ENCODE results near the gene MINDY1.

The MINDY1 gene

GRCh38 chr1:151002611-151003010, 4.1 kb downstream of the MINDY1 start:
- peak overlapping the region; percentile 78 for H3K4me3 Mint-ChIP-seq
- H3K9me3 Mint-ChIP-seq, result no peaks in the 10 kb centered on the region
- H3K4me1 Mint-ChIP-seq, result peaks cover 67% of the 10 kb centered on the region
- H3K27ac Mint-ChIP-seq, result peak overlapping the region; percentile 99
- peaks cover 3% of the 10 kb centered on the region for H3K36me3 Mint-ChIP-seq
- H3K27me3 Mint-ChIP-seq, result no peaks in the 10 kb centered on the region

GRCh38 chr1:151002051-151002450, 4.7 kb downstream of the MINDY1 start:
- Mint-ChIP-seq H3K4me1 (peaks cover 62% of the 10 kb centered on the region), H3K27ac (peak overlapping the region; percentile 99), H3K4me3 (peak overlapping the region; percentile 78), H3K27me3 (no peaks in the 10 kb centered on the region), H3K9me3 (no peaks in the 10 kb centered on the region), H3K36me3 (peaks cover 3% of the 10 kb centered on the region)

GRCh38 chr1:151001602-151002001, 5.1 kb downstream of the MINDY1 start:
- Mint-ChIP-seq H3K36me3 (peaks cover 3% of the 10 kb centered on the region), H3K4me3 (peak overlapping the region; percentile 35), H3K4me1 (peaks cover 57% of the 10 kb centered on the region)

GRCh38 chr1:151000408-151000807, 6.3 kb downstream of the MINDY1 start:
- no peaks in the 10 kb centered on the region for H3K9me3 Mint-ChIP-seq
- peaks cover 3% of the 10 kb centered on the region for H3K36me3 Mint-ChIP-seq
- peaks cover 50% of the 10 kb centered on the region for H3K4me1 Mint-ChIP-seq
- peak overlapping the region; percentile 84 for H3K27ac Mint-ChIP-seq
- H3K27me3 Mint-ChIP-seq, result no peaks in the 10 kb centered on the region
- no peak overlapping the region for H3K4me3 Mint-ChIP-seq

More at GRCh38 chr1:151001602-151002001, 5.1 kb downstream of the MINDY1 start:
- Mint-ChIP-seq H3K9me3 (no peaks in the 10 kb centered on the region), H3K27ac (peak overlapping the region; percentile 87), H3K27me3 (no peaks in the 10 kb centered on the region)

- Mint-ChIP-seq H3K27ac (peak overlapping the region; percentile 84), H3K4me1 (peaks cover 49% of the 10 kb centered on the region), H3K36me3 (peaks cover 3% of the 10 kb centered on the region), H3K4me3 (no peak overlapping the region), H3K9me3 (no peaks in the 10 kb centered on the region), H3K27me3 (no peaks in the 10 kb centered on the region)
Observed at GRCh38 chr1:150999926-151000325, 6.8 kb downstream of the MINDY1 start.

- no peaks in the 10 kb centered on the region for H3K9me3 Mint-ChIP-seq
- no peak overlapping the region for H3K27ac Mint-ChIP-seq
- H3K4me1 Mint-ChIP-seq, result peaks cover 46% of the 10 kb centered on the region
Observed at GRCh38 chr1:150999051-150999674, 7.5 kb downstream of the MINDY1 start.

GRCh38 chr1:150997949-150998348, 8.8 kb downstream of the MINDY1 start:
- Mint-ChIP-seq H3K9me3 (no peaks in the 10 kb centered on the region), H3K27ac (no peak overlapping the region), H3K27me3 (no peaks in the 10 kb centered on the region), H3K4me1 (peaks cover 39% of the 10 kb centered on the region), H3K36me3 (peaks cover 3% of the 10 kb centered on the region), H3K4me3 (no peak overlapping the region)

More at GRCh38 chr1:150999051-150999674, 7.5 kb downstream of the MINDY1 start:
- Mint-ChIP-seq H3K36me3 (peaks cover 3% of the 10 kb centered on the region), H3K27me3 (no peaks in the 10 kb centered on the region), H3K4me3 (no peak overlapping the region)

GRCh38 chr1:150997126-150997872, 9.4 kb downstream of the MINDY1 start:
- Mint-ChIP-seq H3K27me3 (no peaks in the 10 kb centered on the region), H3K27ac (peak overlapping the region; percentile 80), H3K4me1 (peaks cover 33% of the 10 kb centered on the region), H3K36me3 (peaks cover 3% of the 10 kb centered on the region), H3K4me3 (no peak overlapping the region), H3K9me3 (no peaks in the 10 kb centered on the region)

GRCh38 chr1:150995896-150996295, 10.8 kb downstream of the MINDY1 start:
- H3K27me3 Mint-ChIP-seq, result no peaks in the 10 kb centered on the region

GRCh38 chr1:150995460-150995859, 11.2 kb downstream of the MINDY1 start:
- peaks cover 15% of the 10 kb centered on the region for H3K4me1 Mint-ChIP-seq
- no peak overlapping the region for H3K4me3 Mint-ChIP-seq
- no peaks in the 10 kb centered on the region for H3K36me3 Mint-ChIP-seq
- H3K27me3 Mint-ChIP-seq, result no peaks in the 10 kb centered on the region
- H3K9me3 Mint-ChIP-seq, result no peaks in the 10 kb centered on the region
- H3K27ac Mint-ChIP-seq, result peak overlapping the region; percentile 8

More at GRCh38 chr1:150995896-150996295, 10.8 kb downstream of the MINDY1 start:
- Mint-ChIP-seq H3K4me3 (no peak overlapping the region), H3K4me1 (peaks cover 19% of the 10 kb centered on the region), H3K9me3 (no peaks in the 10 kb centered on the region), H3K27ac (peak overlapping the region; percentile 52), H3K36me3 (peaks cover 3% of the 10 kb centered on the region)

GRCh38 chr1:150994248-150994647, 12.5 kb downstream of the MINDY1 start:
- H3K36me3 Mint-ChIP-seq, result no peaks in the 10 kb centered on the region
- H3K4me3 Mint-ChIP-seq, result no peak overlapping the region
- H3K27me3 Mint-ChIP-seq, result no peaks in the 10 kb centered on the region
- peaks cover 10% of the 10 kb centered on the region for H3K4me1 Mint-ChIP-seq
- H3K27ac Mint-ChIP-seq, result peak overlapping the region; percentile 60
- H3K9me3 Mint-ChIP-seq, result no peaks in the 10 kb centered on the region

- Mint-ChIP-seq H3K4me1 (peaks cover 13% of the 10 kb centered on the region), H3K27ac (peak overlapping the region; percentile 55), H3K9me3 (no peaks in the 10 kb centered on the region)
Observed at GRCh38 chr1:150992626-150993025, 14.1 kb downstream of the MINDY1 start.

GRCh38 chr1:150987924-150988323, 18.8 kb downstream of the MINDY1 start:
- Mint-ChIP-seq H3K27me3 (no peaks in the 10 kb centered on the region), H3K4me3 (no peak overlapping the region), H3K4me1 (peaks cover 8% of the 10 kb centered on the region), H3K9me3 (no peaks in the 10 kb centered on the region), H3K27ac (no peak overlapping the region), H3K36me3 (no peaks in the 10 kb centered on the region)

More at GRCh38 chr1:150992626-150993025, 14.1 kb downstream of the MINDY1 start:
- H3K27me3 Mint-ChIP-seq, result no peaks in the 10 kb centered on the region
- H3K4me3 Mint-ChIP-seq, result no peak overlapping the region
- H3K36me3 Mint-ChIP-seq, result no peaks in the 10 kb centered on the region

GRCh38 chr1:150985179-150985825, 21.4 kb downstream of the MINDY1 start:
- Mint-ChIP-seq H3K27ac (peak overlapping the region; percentile 76), H3K9me3 (no peaks in the 10 kb centered on the region), H3K4me3 (no peak overlapping the region), H3K36me3 (no peaks in the 10 kb centered on the region), H3K4me1 (peaks cover 8% of the 10 kb centered on the region), H3K27me3 (no peaks in the 10 kb centered on the region)

GRCh38 chr1:150981805-150982712, 24.6 kb downstream of the MINDY1 start, which contains the start of gene ANXA9:
Gene ANXA9, plus strand, starts transcription at chr1:150982292. Its CDS starts 814 bp downstream, at chr1:150983106.
- Mint-ChIP-seq H3K4me1 (peaks cover 27% of the 10 kb centered on the region), H3K27ac (no peak within 1 kb of the TSS), H3K27me3 (no peaks in the 10 kb centered on the region), H3K9me3 (no peaks in the 10 kb centered on the region), H3K4me3 (no peak within 1 kb of the TSS), H3K36me3 (no peaks in the 10 kb centered on the region)

All from activated naive CD4-positive, alpha-beta T cell treated with anti-CD3 and anti-CD28 coated beads, Interleukin-2, amount 50 U/mL, for 24 hours (primary cell).